CD14-positive monocyte (primary cell): Measurements from ENCODE around the gene UBD. TPM values are rescaled to one million over a fixed set of nuclear protein-coding genes. Genes with fewer than 3 reads are reported as not detected.

Experiments used
- DNase-seq, 3 donors: peaks; one replicate each; pipeline ENCODE4 v3.0.0-alpha.2; 2011 to 2022
- H2AFZ ChIP-seq: 2 replicates; pipeline ENCODE4 v1.6.0; 2012; ENCODE audit warnings: mild to moderate bottlenecking, low read depth, low read length, inconsistent platforms; ENCODE audit not compliant: insufficient read depth, poor library complexity, severe bottlenecking
- H3K27ac ChIP-seq, 2 donors: 1 replicate in 1 of 2; 2 replicates in 1 of 2; pipeline ENCODE4 v1.5.1; 2012 to 2013; ENCODE audit warnings: low read length in 2 of 2, control low read depth in 1 of 2, inconsistent platforms in 1 of 2, low read depth in 1 of 2, mild to moderate bottlenecking in 1 of 2
- H3K27me3 ChIP-seq, 2 donors: one replicate each; pipeline versions ENCODE4 v1.6.0 to v1.6.1; 2011 to 2013; ENCODE audit warnings: low read length in 2 of 2; ENCODE audit not compliant: control insufficient read depth in 2 of 2, insufficient read depth in 2 of 2
- H3K36me3 ChIP-seq, 2 donors: replicated peaks in 1 of 2; 1 replicate in 1 of 2; 2 replicates in 1 of 2; pipeline versions ENCODE4 v1.5.1 to v1.6.1; 2012 to 2013; ENCODE audit warnings: low read length in 2 of 2, control low read depth in 1 of 2, inconsistent platforms in 1 of 2, mild to moderate bottlenecking in 1 of 2; ENCODE audit not compliant: insufficient read depth in 2 of 2, control insufficient read depth in 1 of 2
- H3K4me1 ChIP-seq, 2 donors: 1 replicate in 1 of 2; 2 replicates in 1 of 2; pipeline versions ENCODE4 v1.5.1 to v1.6.1; 2012 to 2013; ENCODE audit warnings: low read length in 2 of 2, control low read depth in 1 of 2, inconsistent platforms in 1 of 2, mild to moderate bottlenecking in 1 of 2, moderate library complexity in 1 of 2; ENCODE audit not compliant: insufficient read depth in 2 of 2, control insufficient read depth in 1 of 2
- H3K4me2 ChIP-seq: replicated peaks from 2 replicates; pipeline ENCODE3; 2012; ENCODE audit warnings: low read length, moderate library complexity, mild to moderate bottlenecking; ENCODE audit not compliant: poor library complexity, severe bottlenecking; ENCODE audit errors: extremely low read depth
- H3K4me3 ChIP-seq, 3 experiments: fragments of 200-600 bp in 1 of 3; sonication (generic) in 1 of 3; replicated peaks in 1 of 3; 1 replicate in 2 of 3; 2 replicates in 1 of 3; pipeline ENCODE4 v1.5.1; 2011 to 2013; ENCODE audit warnings: low read length in 3 of 3, mild to moderate bottlenecking in 3 of 3, control low read depth in 2 of 3, low read depth in 2 of 3, inconsistent platforms in 1 of 3, moderate library complexity in 1 of 3
- H3K79me2 ChIP-seq: 2 replicates; pipeline ENCODE4 v1.6.0; 2012; ENCODE audit warnings: mild to moderate bottlenecking, control low read depth, inconsistent platforms, low read length, moderate library complexity; ENCODE audit not compliant: insufficient read depth
- H3K9ac ChIP-seq: 2 replicates; pipeline ENCODE4 v1.6.0; 2017; ENCODE audit warnings: low read length, mild to moderate bottlenecking; ENCODE audit not compliant: insufficient read depth, poor library complexity, severe bottlenecking
- H3K9me3 ChIP-seq, 2 donors: replicated peaks in 1 of 2; 1 replicate in 1 of 2; 2 replicates in 1 of 2; pipeline versions ENCODE4 v1.5.1 to v1.6.1; 2012 to 2013; ENCODE audit warnings: low read length in 2 of 2, control low read depth in 1 of 2; ENCODE audit not compliant: control insufficient read depth in 1 of 2, insufficient read depth in 1 of 2
- H4K20me1 ChIP-seq: 2 replicates; pipeline ENCODE4 v1.6.0; 2012; ENCODE audit warnings: mild to moderate bottlenecking, low read length, control low read depth, moderate library complexity; ENCODE audit not compliant: insufficient read depth
- H3K27ac Mint-ChIP-seq, 7 donors: one replicate each; pipeline ENCODE4 v1.8.0; 2020; ENCODE audit warnings: mild to moderate bottlenecking in 7 of 7, mixed read lengths in 7 of 7, moderate library complexity in 6 of 7, inconsistent platforms in 2 of 7
- H3K27me3 Mint-ChIP-seq, 3 donors: one replicate each; pipeline ENCODE4 v1.8.0; 2021 to 2022; ENCODE audit warnings: low read depth in 3 of 3, mild to moderate bottlenecking in 3 of 3, mixed read lengths in 3 of 3, moderate library complexity in 3 of 3, inconsistent platforms in 1 of 3
- H3K36me3 Mint-ChIP-seq, 2 donors: one replicate each; pipeline ENCODE4 v1.8.0; 2020; ENCODE audit warnings: mixed read lengths in 2 of 2, inconsistent platforms in 1 of 2, mild to moderate bottlenecking in 1 of 2
- H3K4me1 Mint-ChIP-seq: one replicate; pipeline ENCODE4 v1.8.0; 2020; ENCODE audit warnings: mild to moderate bottlenecking, mixed read lengths
- H3K4me3 Mint-ChIP-seq, 2 donors: one replicate each; pipeline ENCODE4 v1.8.0; 2020; ENCODE audit warnings: mild to moderate bottlenecking in 2 of 2, mixed read lengths in 2 of 2, moderate library complexity in 1 of 2
- H3K9me3 Mint-ChIP-seq, 7 donors: one replicate each; pipeline ENCODE4 v1.8.0; 2020 to 2022; ENCODE audit warnings: mixed read lengths in 7 of 7, mild to moderate bottlenecking in 6 of 7, moderate library complexity in 6 of 7, inconsistent platforms in 2 of 7
- WGBS: methylation state at CpG from one replicate; pipeline ENCODE4 v1.1.5; 2013; ENCODE audit warnings: missing lambda C conversion rate; ENCODE audit not compliant: insufficient coverage; 5-methylcytosine and 5-hydroxymethylcytosine counted together
- intact Hi-C, 2 donors: fragments of 100-400 bp; cut with micrococcal nuclease; formaldehyde crosslinking; loops; one replicate each; pipeline versions ENCODE4 v1.15.0 to v1.15.1; 2023
- polyA plus RNA-seq, 3 donors: library from polyadenylated mRNA; depleted of rRNA in 1 of 3; unstranded in 2 of 3; stranded (reverse) in 1 of 3; fragments of 300-500 nt in 2 of 3; fragments of >200 nt in 1 of 3; fragmentation: Illumina TruSeq in 2 of 3; gene quantifications; 1 replicate in 2 of 3; 2 replicates in 1 of 3; pipeline ENCODE4 v1.2.3, GENCODE V29; 2012 to 2021
- TF ChIP-seq, protein P1 (sequence below): fragments of 200-600 bp; IDR thresholded peaks from one replicate; pipeline ENCODE4 v1.8.0; 2022; ENCODE audit warnings: antibody characterized with exemption, mild to moderate bottlenecking

The UBD gene
- polyA plus RNA-seq, 3 donors, result 0.15 TPM; not detected in 2

DNA sequence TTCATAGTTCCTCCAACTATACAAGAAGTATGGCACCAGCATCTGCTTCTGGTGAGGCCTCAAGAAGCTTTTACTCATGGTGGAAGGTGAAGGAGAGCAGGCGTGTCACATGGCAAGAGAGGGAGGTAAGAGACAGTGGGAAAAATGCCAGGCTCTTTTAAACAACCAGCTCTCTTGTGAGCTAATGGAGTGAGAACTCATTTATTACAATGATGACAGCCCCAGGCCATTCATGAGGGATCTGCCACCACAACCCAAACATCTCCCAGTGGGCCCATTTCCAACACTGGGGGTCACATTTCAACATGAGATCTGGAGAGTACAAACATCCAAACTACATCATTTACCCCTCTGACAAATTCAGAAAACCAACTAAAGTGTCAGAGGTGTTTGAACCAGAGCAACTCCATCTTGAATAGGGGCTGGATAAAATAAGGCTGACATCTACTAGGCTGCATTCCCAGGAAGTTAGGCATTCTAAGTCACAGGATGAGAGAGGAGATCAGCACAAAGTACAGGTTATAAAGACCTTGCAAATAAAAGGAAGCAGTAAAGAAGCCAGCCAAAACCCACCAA lies 2.2 kb upstream of the UBD start:
- Mint-ChIP-seq H3K27me3 (peaks cover 14 to 19% (median 18%) of the 10 kb centered on the region in 3 donors), H3K27ac (no peak overlapping the region), H3K4me3 (no peak overlapping the region), H3K9me3 (peaks cover 0 to 2% (median 0%) of the 10 kb centered on the region in 7 donors), H3K4me1 (peaks cover 5% of the 10 kb centered on the region), H3K36me3 (no peaks in the 10 kb centered on the region)
- no peaks in the 10 kb centered on the region for H3K9me3 ChIP-seq
- H3K79me2 ChIP-seq, result no peaks in the 10 kb centered on the region
- peaks cover 3 to 13% of the 10 kb centered on the region in 2 donors for H3K27me3 ChIP-seq
- no peaks in the 10 kb centered on the region for H3K36me3 ChIP-seq
- no peak overlapping the region for H3K9ac ChIP-seq
- H3K4me1 ChIP-seq, result no peaks in the 10 kb centered on the region
- TF ChIP-seq, protein P1, sequence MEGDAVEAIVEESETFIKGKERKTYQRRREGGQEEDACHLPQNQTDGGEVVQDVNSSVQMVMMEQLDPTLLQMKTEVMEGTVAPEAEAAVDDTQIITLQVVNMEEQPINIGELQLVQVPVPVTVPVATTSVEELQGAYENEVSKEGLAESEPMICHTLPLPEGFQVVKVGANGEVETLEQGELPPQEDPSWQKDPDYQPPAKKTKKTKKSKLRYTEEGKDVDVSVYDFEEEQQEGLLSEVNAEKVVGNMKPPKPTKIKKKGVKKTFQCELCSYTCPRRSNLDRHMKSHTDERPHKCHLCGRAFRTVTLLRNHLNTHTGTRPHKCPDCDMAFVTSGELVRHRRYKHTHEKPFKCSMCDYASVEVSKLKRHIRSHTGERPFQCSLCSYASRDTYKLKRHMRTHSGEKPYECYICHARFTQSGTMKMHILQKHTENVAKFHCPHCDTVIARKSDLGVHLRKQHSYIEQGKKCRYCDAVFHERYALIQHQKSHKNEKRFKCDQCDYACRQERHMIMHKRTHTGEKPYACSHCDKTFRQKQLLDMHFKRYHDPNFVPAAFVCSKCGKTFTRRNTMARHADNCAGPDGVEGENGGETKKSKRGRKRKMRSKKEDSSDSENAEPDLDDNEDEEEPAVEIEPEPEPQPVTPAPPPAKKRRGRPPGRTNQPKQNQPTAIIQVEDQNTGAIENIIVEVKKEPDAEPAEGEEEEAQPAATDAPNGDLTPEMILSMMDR, result no peak
- WGBS, result no CpG with 5 or more reads among the region's 1 CpG
- no peak overlapping the region for H2AFZ ChIP-seq
- H3K27ac ChIP-seq, result no peak overlapping the region
- no peak for DNase-seq
- no peaks in the 10 kb centered on the region for H4K20me1 ChIP-seq
- intact Hi-C loops, result no loop called here
- H3K4me2 ChIP-seq, result no peak overlapping the region
- H3K4me3 ChIP-seq, result no peak overlapping the region

DNA sequence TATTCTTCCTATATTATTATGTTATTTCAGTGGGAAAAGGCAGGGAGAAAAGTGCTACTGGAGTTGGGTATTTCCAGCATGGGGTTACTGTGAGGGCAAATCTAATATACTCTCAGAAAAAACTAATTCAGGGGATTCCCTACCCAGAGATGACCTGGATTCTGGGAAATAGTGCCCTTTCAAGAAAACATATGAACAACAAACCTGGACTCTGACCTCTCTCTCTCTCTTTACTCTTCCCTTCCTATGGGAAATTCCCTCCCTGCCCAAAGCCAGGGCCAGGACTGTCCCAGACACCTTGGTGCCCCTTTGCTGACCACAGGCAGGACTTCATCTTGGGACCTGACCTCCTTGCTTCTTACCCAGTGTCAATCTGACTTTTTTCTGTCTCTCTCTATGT lies 1.6 kb upstream of the UBD start:
- Histone ChIP-seq H3K27ac (no peak overlapping the region), H3K9ac (no peak overlapping the region), H4K20me1 (no peaks in the 10 kb centered on the region), H3K36me3 (no peaks in the 10 kb centered on the region), H3K4me3 (no peak overlapping the region), H3K4me2 (no peak overlapping the region), H3K27me3 (peaks cover 5 to 17% of the 10 kb centered on the region in 2 donors), H3K9me3 (no peaks in the 10 kb centered on the region), H2AFZ (no peak overlapping the region), H3K4me1 (no peaks in the 10 kb centered on the region), H3K79me2 (no peaks in the 10 kb centered on the region)
- Mint-ChIP-seq H3K27ac (no peak overlapping the region), H3K9me3 (peaks cover 0 to 2% (median 0%) of the 10 kb centered on the region in 7 donors), H3K27me3 (peaks cover 20 to 25% (median 23%) of the 10 kb centered on the region in 3 donors), H3K4me1 (peaks cover 5% of the 10 kb centered on the region), H3K4me3 (no peak overlapping the region), H3K36me3 (no peaks in the 10 kb centered on the region)
- intact Hi-C loops, result no loop called here
- DNase-seq, result no peak
- TF ChIP-seq, protein P1, result no peak
